IgD-negative memory B cell (primary cell): ENCODE results near the gene TSFM. TPM values are rescaled to one million over a fixed set of nuclear protein-coding genes. Genes with fewer than 3 reads are reported as not detected.

Source experiments
- H3K27ac Mint-ChIP-seq, 3 donors: one replicate each; pipeline ENCODE4 v1.8.0; 2020 to 2022; ENCODE audit warnings: mild to moderate bottlenecking in 3 of 3, mixed read lengths in 3 of 3, moderate library complexity in 1 of 3
- H3K27me3 Mint-ChIP-seq: one replicate; pipeline ENCODE4 v1.8.0; 2021; ENCODE audit warnings: mixed read lengths
- H3K36me3 Mint-ChIP-seq: one replicate; pipeline ENCODE4 v1.8.0; 2020; ENCODE audit warnings: mild to moderate bottlenecking, mixed read lengths
- H3K4me1 Mint-ChIP-seq, 3 donors: one replicate each; pipeline ENCODE4 v1.8.0; 2020 to 2022; ENCODE audit warnings: mixed read lengths in 3 of 3, mild to moderate bottlenecking in 1 of 3
- H3K4me3 Mint-ChIP-seq, 4 donors: one replicate each; pipeline ENCODE4 v1.8.0; 2020 to 2022; ENCODE audit warnings: mild to moderate bottlenecking in 4 of 4, mixed read lengths in 4 of 4, moderate library complexity in 3 of 4
- H3K9me3 Mint-ChIP-seq, 3 donors: one replicate each; pipeline ENCODE4 v1.8.0; 2020 to 2021; ENCODE audit warnings: mixed read lengths in 3 of 3, mild to moderate bottlenecking in 1 of 3
- polyA plus RNA-seq: library from polyadenylated mRNA; unstranded; fragments of 300-500 nt; fragmentation: Illumina TruSeq; gene quantifications from one replicate; pipeline ENCODE4 v1.2.3, GENCODE V29; 2021

Gene TSFM
- polyA plus RNA-seq, 1 donor from 2014 or later: 27.1 TPM

GRCh38 chr12:57832966-57833365, 50.4 kb downstream of the TSFM start:
- H3K9me3 Mint-ChIP-seq: no peaks in the 10 kb centered on the region
- H3K4me1 Mint-ChIP-seq: peaks cover 50 to 64% (median 51%) of the 10 kb centered on the region in 3 donors
- no peaks in the 10 kb centered on the region for H3K27me3 Mint-ChIP-seq
- H3K27ac Mint-ChIP-seq: peak overlapping the region in 2 of 3 donors; percentile 94 to 96
- peak overlapping the region in 3 of 4 donors; percentile 65 to 76 (median 68) for H3K4me3 Mint-ChIP-seq
- no peaks in the 10 kb centered on the region for H3K36me3 Mint-ChIP-seq

- Mint-ChIP-seq H3K36me3 (no peaks in the 10 kb centered on the region), H3K27ac (peak overlapping the region; percentile 71 to 96 (median 94)), H3K27me3 (no peaks in the 10 kb centered on the region), H3K9me3 (no peaks in the 10 kb centered on the region), H3K4me3 (peak overlapping the region in 3 of 4 donors; percentile 67 to 79 (median 68)), H3K4me1 (peaks cover 57 to 71% (median 58%) of the 10 kb centered on the region in 3 donors)
Observed at GRCh38 chr12:57833672-57834071, 51.1 kb downstream of the TSFM start.

- Mint-ChIP-seq H3K27ac (peak overlapping the region; percentile 71 to 96 (median 93)), H3K36me3 (no peaks in the 10 kb centered on the region), H3K9me3 (no peaks in the 10 kb centered on the region), H3K4me1 (peaks cover 62 to 77% (median 63%) of the 10 kb centered on the region in 3 donors), H3K27me3 (no peaks in the 10 kb centered on the region), H3K4me3 (peak overlapping the region in 3 of 4 donors; percentile 68 to 86 (median 78))
Observed at GRCh38 chr12:57834086-57834876, 51.7 kb downstream of the TSFM start.

- Mint-ChIP-seq H3K4me1 (peaks cover 71 to 81% (median 73%) of the 10 kb centered on the region in 3 donors), H3K4me3 (peak overlapping the region; percentile 30 to 88 (median 88)), H3K27ac (peak overlapping the region; percentile 92 to 95 (median 95)), H3K36me3 (peaks cover 1% of the 10 kb centered on the region), H3K9me3 (no peaks in the 10 kb centered on the region), H3K27me3 (no peaks in the 10 kb centered on the region)
Observed at GRCh38 chr12:57835366-57836288, 53.0 kb downstream of the TSFM start.

- H3K27ac Mint-ChIP-seq: peak overlapping the region; percentile 92 to 95 (median 95)
- H3K36me3 Mint-ChIP-seq: peaks cover 1% of the 10 kb centered on the region
- peak overlapping the region; percentile 49 to 88 (median 76) for H3K4me3 Mint-ChIP-seq
- H3K4me1 Mint-ChIP-seq: peaks cover 76 to 86% (median 77%) of the 10 kb centered on the region in 3 donors
- no peaks in the 10 kb centered on the region for H3K9me3 Mint-ChIP-seq
- H3K27me3 Mint-ChIP-seq: no peaks in the 10 kb centered on the region
Observed at GRCh38 chr12:57836442-57837375, 54.1 kb downstream of the TSFM start.

- Mint-ChIP-seq H3K4me3 (peak overlapping the region in 3 of 4 donors; percentile 70 to 85 (median 79)), H3K27ac (peak overlapping the region; percentile 88 to 95 (median 92)), H3K9me3 (no peaks in the 10 kb centered on the region), H3K27me3 (no peaks in the 10 kb centered on the region), H3K36me3 (peaks cover 1% of the 10 kb centered on the region), H3K4me1 (peaks cover 79 to 88% (median 85%) of the 10 kb centered on the region in 3 donors)
Observed at GRCh38 chr12:57837864-57838562, 55.4 kb downstream of the TSFM start.

- peak overlapping the region; percentile 92 to 95 (median 92) for H3K27ac Mint-ChIP-seq
- H3K9me3 Mint-ChIP-seq: no peaks in the 10 kb centered on the region
- no peaks in the 10 kb centered on the region for H3K27me3 Mint-ChIP-seq
- peaks cover 1% of the 10 kb centered on the region for H3K36me3 Mint-ChIP-seq
- H3K4me1 Mint-ChIP-seq: peaks cover 80 to 88% (median 85%) of the 10 kb centered on the region in 3 donors
- peak overlapping the region; percentile 2 to 85 (median 74) for H3K4me3 Mint-ChIP-seq
Observed at GRCh38 chr12:57838594-57839302, 56.2 kb downstream of the TSFM start.

- Mint-ChIP-seq H3K4me1 (peaks cover 78 to 86% (median 86%) of the 10 kb centered on the region in 3 donors), H3K27me3 (no peaks in the 10 kb centered on the region), H3K9me3 (no peaks in the 10 kb centered on the region), H3K27ac (peak overlapping the region; percentile 91 to 95 (median 92)), H3K36me3 (peaks cover 1% of the 10 kb centered on the region), H3K4me3 (peak overlapping the region in 2 of 4 donors; percentile 79 to 85)
Observed at GRCh38 chr12:57839996-57840395, 57.4 kb downstream of the TSFM start.

- H3K4me3 Mint-ChIP-seq: peak overlapping the region in 2 of 4 donors; percentile 79 to 85
- peak overlapping the region; percentile 28 to 91 (median 81) for H3K27ac Mint-ChIP-seq
- no peaks in the 10 kb centered on the region for H3K9me3 Mint-ChIP-seq
- no peaks in the 10 kb centered on the region for H3K27me3 Mint-ChIP-seq
- peaks cover 72 to 81% (median 81%) of the 10 kb centered on the region in 3 donors for H3K4me1 Mint-ChIP-seq
- H3K36me3 Mint-ChIP-seq: peaks cover 1% of the 10 kb centered on the region
Observed at GRCh38 chr12:57840726-57841125, 58.1 kb downstream of the TSFM start.

GRCh38 chr12:57841445-57841844, 58.9 kb downstream of the TSFM start:
- H3K9me3 Mint-ChIP-seq: no peaks in the 10 kb centered on the region
- peak overlapping the region in 3 of 4 donors; percentile 72 to 96 (median 85) for H3K4me3 Mint-ChIP-seq
- H3K27ac Mint-ChIP-seq: peak overlapping the region; percentile 28 to 91 (median 81)
- H3K27me3 Mint-ChIP-seq: no peaks in the 10 kb centered on the region
- peaks cover 67 to 74% (median 74%) of the 10 kb centered on the region in 3 donors for H3K4me1 Mint-ChIP-seq
- peaks cover 1% of the 10 kb centered on the region for H3K36me3 Mint-ChIP-seq

GRCh38 chr12:57842342-57843294, 60.0 kb downstream of the TSFM start:
- H3K27ac Mint-ChIP-seq: peak overlapping the region; percentile 31 to 92 (median 81)
- no peaks in the 10 kb centered on the region for H3K9me3 Mint-ChIP-seq
- peak overlapping the region; percentile 84 to 96 (median 86) for H3K4me3 Mint-ChIP-seq
- peaks cover 1% of the 10 kb centered on the region for H3K36me3 Mint-ChIP-seq
- no peaks in the 10 kb centered on the region for H3K27me3 Mint-ChIP-seq
- peaks cover 59 to 70% (median 67%) of the 10 kb centered on the region in 3 donors for H3K4me1 Mint-ChIP-seq
